ENCODE measurements around the gene KL. TPM values are rescaled to one million over a fixed set of nuclear protein-coding genes. Genes with fewer than 3 reads are reported as not detected.

Gene KL
- total and polyA plus RNA-seq, 10 of the 15 experiments (the other 5 are each of a cell fraction or from before 2014, with no cell fraction given), result 0.08 to 2.1 (median 1.4) TPM

DNA sequence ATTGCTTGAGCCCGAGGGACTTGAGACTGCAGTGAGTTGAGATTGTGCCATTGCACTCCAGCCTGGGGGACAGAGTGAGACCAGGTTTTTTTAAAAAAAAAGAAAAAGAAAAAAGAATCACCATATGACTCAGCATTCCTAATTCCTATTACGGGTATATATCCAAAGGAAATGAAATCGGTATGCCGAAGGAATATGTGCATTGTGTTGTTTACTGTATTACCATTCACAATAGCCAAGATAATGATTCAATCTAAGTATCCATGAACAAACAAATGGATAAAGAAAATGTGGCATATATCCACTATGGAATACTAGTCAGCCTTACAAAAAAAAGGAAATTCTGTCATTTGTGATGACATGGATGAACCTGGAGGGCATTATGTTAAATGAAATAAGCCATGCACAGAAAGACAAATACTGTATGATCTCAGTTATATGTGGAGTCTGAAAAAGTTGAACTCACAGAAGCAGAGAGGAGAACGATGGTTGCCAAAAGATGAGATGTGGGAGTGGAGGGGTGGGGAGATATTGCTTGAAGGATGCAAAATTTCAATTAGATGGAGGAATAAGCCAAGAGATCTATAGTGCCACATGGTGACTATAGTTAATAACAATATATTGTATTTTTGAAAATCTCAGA is 4.3 kb upstream of the KL start (continued):
- TF ChIP-seq, protein P1, sequence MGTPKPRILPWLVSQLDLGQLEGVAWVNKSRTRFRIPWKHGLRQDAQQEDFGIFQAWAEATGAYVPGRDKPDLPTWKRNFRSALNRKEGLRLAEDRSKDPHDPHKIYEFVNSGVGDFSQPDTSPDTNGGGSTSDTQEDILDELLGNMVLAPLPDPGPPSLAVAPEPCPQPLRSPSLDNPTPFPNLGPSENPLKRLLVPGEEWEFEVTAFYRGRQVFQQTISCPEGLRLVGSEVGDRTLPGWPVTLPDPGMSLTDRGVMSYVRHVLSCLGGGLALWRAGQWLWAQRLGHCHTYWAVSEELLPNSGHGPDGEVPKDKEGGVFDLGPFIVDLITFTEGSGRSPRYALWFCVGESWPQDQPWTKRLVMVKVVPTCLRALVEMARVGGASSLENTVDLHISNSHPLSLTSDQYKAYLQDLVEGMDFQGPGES (IDR thresholded peaks at IDR 0.05), result no peak

DNA sequence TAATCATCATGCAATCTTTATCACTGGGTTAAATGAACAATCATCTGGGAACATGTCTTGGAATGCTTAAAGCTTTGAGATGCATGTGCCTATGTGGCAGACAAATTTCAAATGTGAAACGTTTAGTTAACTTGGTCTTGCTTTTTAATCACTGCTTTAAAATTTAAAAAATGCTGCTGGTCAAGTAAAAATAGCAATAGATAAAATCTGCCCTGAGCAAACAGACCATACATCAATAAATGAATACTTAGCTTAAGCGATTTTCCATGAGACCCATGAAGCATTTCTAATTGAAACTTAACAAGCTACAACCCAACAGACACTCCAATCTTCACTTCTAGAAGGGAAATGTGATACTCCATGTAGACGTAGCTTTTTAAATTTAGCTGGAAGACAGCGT is 1.9 kb upstream of the KL start:
- 64% methylated on average over 4 of the region's 4 CpGs for WGBS (ENCODE audit: insufficient coverage, insufficient replicate concordance, low lambda C conversion rate, missing lambda C conversion rate)

More for the DNA sequence above, 1.9 kb upstream of the KL start:
- TF ChIP-seq CBX5 (IDR thresholded peaks at IDR 0.05; ENCODE audit: low read depth) (no peak), RBBP5 (conservative IDR thresholded peaks at IDR 0.05) (no peak), WRNIP1 (IDR thresholded peaks at IDR 0.05; ENCODE audit: borderline replicate concordance, low read depth, low read length) (no peak), TAF1 (IDR thresholded peaks at IDR 0.05; ENCODE audit: borderline replicate concordance, low read depth, low read length) (no peak)
- BruUV-seq (replicated peaks), result no TSS peak
- intact Hi-C loops (cut with micrococcal nuclease; ENCODE audit: unreplicated experiment), result no loop called here
- Histone ChIP-seq H2AFZ (ENCODE audit: control insufficient read depth, low read depth, low read length) (no peak overlapping the region), H3K9me3 (replicated peaks; ENCODE audit: control insufficient read depth, insufficient read depth, low read length) (no peaks in the 10 kb centered on the region), H4K20me1 (ENCODE audit: control insufficient read depth, insufficient read depth) (no peaks in the 10 kb centered on the region), H3K79me2 (ENCODE audit: control insufficient read depth, insufficient read depth, low read length) (no peaks in the 10 kb centered on the region), H3K27ac (ENCODE audit: control insufficient read depth, insufficient read depth) (no peak overlapping the region), H3K9ac (ENCODE audit: control insufficient read depth, insufficient read depth, low read length) (no peak overlapping the region), H3K4me2 (ENCODE audit: control insufficient read depth, insufficient read depth) (no peak overlapping the region), H3K27me3 (replicated peaks in 1 of 2; ENCODE audit: control insufficient read depth in 2 of 2, insufficient read depth in 2 of 2, low read length in 1 of 2) (peaks cover 0 to 6% of the 10 kb centered on the region in 2 experiments; a peak in 1 of 4 replicates), H3K4me1 (ENCODE audit: control insufficient read depth, insufficient read depth, low read length) (peaks cover 12% of the 10 kb centered on the region), H3K4me3 (no peak overlapping the region), H3K36me3 (ENCODE audit: control insufficient read depth in 2 of 2, insufficient read depth in 2 of 2, low read length in 1 of 2) (no peaks in the 10 kb centered on the region)
- DNase-seq (ENCODE audit: low read depth, low spot score) (no peak), FAIRE-seq (no peak), ATAC-seq (no peak)
- ChIA-PET POLR2A (interaction anchor here (0.5 kb wide), 1 partner anchor 100 kb away, joined by 5 read pairs; no protein-coding TSS in a partner anchor), RAD21 (ENCODE audit: unreplicated experiment) (interaction anchor here (1.8 kb wide), 1 partner anchor 427 kb away, joined by 4 read pairs; no protein-coding TSS in a partner anchor), CTCF (interaction anchor here (0.7 to 1.0 kb wide), 2 partner anchors 73 to 543 kb away, joined by 3 read pairs; no protein-coding TSS in a partner anchor), SMC1A (ENCODE audit: uncharacterized antibody, unreplicated experiment) (interaction anchor here (1.0 kb wide), 1 partner anchor 202 kb away, joined by 3 read pairs; no protein-coding TSS in a partner anchor)
- in situ Hi-C loops (cut with MboI), result no loop called here

Measured in GM12878 (cell line).